Middle frontal gyrus (tissue), 1 donor: Measurements from ENCODE around the gene ONECUT1.

Experiments used
- DNase-seq: peaks from one replicate; pipeline ENCODE4 v3.0.0-alpha.2; 2015; ENCODE audit warnings: low spot score; ENCODE audit errors: extremely low spot score

ONECUT1 gene

GRCh38 chr15:52783929-52784798 is 6.0 kb downstream of the ONECUT1 start:
- DNase-seq = no peak

GRCh38 chr15:52783191-52783829 is 6.8 kb downstream of the ONECUT1 start:
- DNase-seq = no peak

GRCh38 chr15:52782514-52782913 is 7.6 kb downstream of the ONECUT1 start:
- DNase-seq = no peak

GRCh38 chr15:52780172-52780980 is 9.8 kb downstream of the ONECUT1 start:
- peak; percentile 49 for DNase-seq

GRCh38 chr15:52778457-52778856 is 11.7 kb downstream of the ONECUT1 start:
- DNase-seq = no peak

- no peak for DNase-seq
These were observed 17.4 kb downstream of the ONECUT1 start for GRCh38 chr15:52772766-52773165.

- DNase-seq = no peak
These were observed 24.4 kb downstream of the ONECUT1 start for GRCh38 chr15:52765785-52766184.

GRCh38 chr15:52764731-52765130 is 25.4 kb downstream of the ONECUT1 start:
- no peak for DNase-seq

- DNase-seq = no peak
These were observed 27.5 kb downstream of the ONECUT1 start for GRCh38 chr15:52762621-52763020.

- DNase-seq = no peak
These were observed 29.6 kb downstream of the ONECUT1 start for GRCh38 chr15:52760562-52760961.

- no peak for DNase-seq
These were observed 30.2 kb downstream of the ONECUT1 start for GRCh38 chr15:52759969-52760368.

- no peak for DNase-seq
These were observed 32.6 kb downstream of the ONECUT1 start for GRCh38 chr15:52757496-52757895.

- no peak for DNase-seq
These were observed 38.6 kb downstream of the ONECUT1 start for GRCh38 chr15:52751522-52751921.

- DNase-seq = no peak
These were observed 40.9 kb downstream of the ONECUT1 start for GRCh38 chr15:52749258-52749657.

GRCh38 chr15:52746162-52746757 is 43.9 kb downstream of the ONECUT1 start:
- no peak for DNase-seq

- no peak for DNase-seq
These were observed 44.6 kb downstream of the ONECUT1 start for GRCh38 chr15:52745326-52746161.

- no peak for DNase-seq
These were observed 51.8 kb downstream of the ONECUT1 start for GRCh38 chr15:52738311-52738710.

- no peak for DNase-seq
These were observed 52.4 kb downstream of the ONECUT1 start for GRCh38 chr15:52737720-52738119.

- DNase-seq = peak; percentile 62
These were observed 54.7 kb downstream of the ONECUT1 start for GRCh38 chr15:52735231-52736089.

- DNase-seq = no peak
These were observed 55.8 kb downstream of the ONECUT1 start for GRCh38 chr15:52734329-52734728.
